Neuron (in vitro differentiated cells): ENCODE measurements around the gene UBE2J2.

Experiments used
- H2AFZ ChIP-seq: one replicate; pipeline ENCODE4 v1.6.1; 2013; ENCODE audit warnings: low read depth, mild to moderate bottlenecking, inconsistent platforms, low read length, moderate library complexity
- H3K27me3 ChIP-seq: one replicate; pipeline ENCODE4 v1.6.1; 2013; ENCODE audit warnings: low read length; ENCODE audit not compliant: insufficient read depth
- H3K36me3 ChIP-seq: one replicate; pipeline ENCODE4 v1.6.1; 2013; ENCODE audit warnings: low read length; ENCODE audit not compliant: insufficient read depth
- H3K4me1 ChIP-seq: one replicate; pipeline ENCODE4 v1.6.1; 2013; ENCODE audit warnings: low read length; ENCODE audit not compliant: insufficient read depth
- H3K4me3 ChIP-seq: 2 replicates; pipeline ENCODE4 v1.5.1; 2013; ENCODE audit warnings: mild to moderate bottlenecking, low read length, moderate library complexity
- H3K9me3 ChIP-seq: one replicate; pipeline ENCODE4 v1.6.1; 2013; ENCODE audit warnings: low read length

The UBE2J2 gene

DNA sequence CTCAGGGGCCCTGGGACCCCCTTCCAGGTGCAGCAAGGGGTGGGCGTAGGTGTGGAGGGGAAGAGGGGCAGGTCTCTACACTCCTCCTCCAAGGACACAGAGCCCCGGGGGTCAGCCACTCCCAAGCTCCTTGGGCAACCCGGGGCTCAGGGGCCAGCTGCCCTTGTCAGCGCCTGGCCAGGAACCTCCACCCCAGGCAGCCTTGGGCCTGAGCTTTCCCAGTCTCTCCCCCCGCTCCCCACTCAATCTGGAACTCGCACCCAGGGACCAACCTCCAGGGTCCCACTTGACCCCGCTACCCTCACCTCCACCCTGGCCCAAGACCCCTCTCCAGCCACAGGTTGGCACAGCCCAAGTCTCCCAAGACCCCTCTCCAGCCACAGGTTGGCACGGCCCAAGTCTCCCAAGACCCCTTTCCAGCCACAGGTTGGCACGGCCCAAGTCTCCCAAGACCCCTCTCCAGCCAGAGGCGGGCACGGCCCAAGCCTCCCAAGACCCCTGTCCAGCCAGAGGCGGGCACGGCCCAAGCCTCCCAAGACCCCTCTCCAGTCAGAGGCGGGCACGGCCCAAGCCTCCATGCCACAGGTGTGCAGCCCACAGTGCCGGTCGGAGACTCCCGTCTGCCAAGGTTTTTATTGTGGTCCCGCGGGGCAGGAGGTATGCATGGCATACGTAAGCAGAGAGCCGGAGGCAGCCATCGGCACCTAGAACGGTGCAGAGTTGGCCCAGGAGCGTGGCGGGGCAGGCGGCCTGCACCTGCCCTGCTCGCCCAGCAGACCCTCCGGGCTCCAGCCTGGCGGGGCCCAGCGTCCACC lies 62.7 kb downstream of the UBE2J2 start:
- Histone ChIP-seq H2AFZ (no peak overlapping the region), H3K4me3 (no peak overlapping the region), H3K27me3 (peaks cover 6% of the 10 kb centered on the region), H3K9me3 (no peaks in the 10 kb centered on the region), H3K36me3 (peaks cover under 1% of the 10 kb centered on the region), H3K4me1 (no peaks in the 10 kb centered on the region)

DNA sequence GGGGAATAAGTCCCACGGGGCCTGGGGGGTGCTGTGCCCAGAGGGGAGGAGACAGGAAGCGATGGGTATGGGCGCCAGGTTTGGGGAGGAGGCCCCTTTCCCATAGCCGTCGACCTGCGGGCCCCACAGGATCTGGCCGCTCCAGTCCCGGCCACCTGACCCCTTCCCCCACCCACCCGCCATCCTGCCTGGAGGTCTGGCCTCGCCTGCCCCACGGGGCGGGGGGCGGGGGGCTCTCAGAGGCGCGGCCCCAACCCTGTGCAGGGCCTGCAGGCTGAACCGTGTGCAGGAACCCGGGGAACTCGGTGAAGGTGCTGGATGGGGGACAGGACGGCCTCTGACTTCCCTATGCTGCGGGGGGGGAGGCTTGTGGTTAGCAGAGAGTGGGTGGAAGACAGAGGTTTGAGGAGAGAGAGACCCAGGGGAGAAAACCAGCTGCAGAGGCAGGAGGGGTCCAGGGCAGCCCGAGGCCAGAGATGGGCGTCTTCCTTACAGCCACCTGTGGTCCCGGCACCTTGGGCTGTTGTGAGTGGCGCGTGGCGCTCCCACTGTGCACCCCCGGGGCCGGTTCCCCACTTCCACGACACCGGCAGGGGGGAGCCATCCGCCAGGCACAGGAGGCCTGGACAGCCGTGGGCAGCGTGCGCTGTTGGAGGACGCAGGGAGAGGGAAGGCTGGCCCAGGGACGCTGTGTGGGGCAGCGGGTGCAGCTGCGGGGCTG lies 64.8 kb downstream of the UBE2J2 start:
- no peaks in the 10 kb centered on the region for H3K9me3 ChIP-seq
- H3K4me1 ChIP-seq, result no peaks in the 10 kb centered on the region
- no peak overlapping the region for H2AFZ ChIP-seq
- H3K4me3 ChIP-seq, result no peak overlapping the region
- no peaks in the 10 kb centered on the region for H3K36me3 ChIP-seq
- H3K27me3 ChIP-seq, result peaks cover 20% of the 10 kb centered on the region

DNA sequence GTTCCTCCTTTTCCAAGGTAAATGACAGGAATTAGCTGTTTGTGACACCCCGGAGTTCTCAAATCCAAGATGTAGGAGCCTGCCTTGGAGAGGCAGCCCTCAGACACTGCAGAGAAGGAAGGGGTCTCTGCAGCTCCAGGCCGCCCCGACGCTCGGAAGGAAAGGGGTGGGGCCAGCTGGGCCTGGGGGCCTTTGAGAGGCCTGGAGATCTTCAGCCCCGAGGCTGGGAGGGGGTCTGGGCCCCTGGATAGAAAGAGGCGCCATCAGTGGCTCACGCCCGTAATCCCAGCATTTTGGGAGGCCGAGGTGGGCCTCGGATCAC lies 66.1 kb downstream of the UBE2J2 start:
- Histone ChIP-seq H3K4me3 (no peak overlapping the region), H3K9me3 (no peaks in the 10 kb centered on the region), H2AFZ (no peak overlapping the region), H3K4me1 (no peaks in the 10 kb centered on the region), H3K36me3 (no peaks in the 10 kb centered on the region), H3K27me3 (peaks cover 25% of the 10 kb centered on the region)

DNA sequence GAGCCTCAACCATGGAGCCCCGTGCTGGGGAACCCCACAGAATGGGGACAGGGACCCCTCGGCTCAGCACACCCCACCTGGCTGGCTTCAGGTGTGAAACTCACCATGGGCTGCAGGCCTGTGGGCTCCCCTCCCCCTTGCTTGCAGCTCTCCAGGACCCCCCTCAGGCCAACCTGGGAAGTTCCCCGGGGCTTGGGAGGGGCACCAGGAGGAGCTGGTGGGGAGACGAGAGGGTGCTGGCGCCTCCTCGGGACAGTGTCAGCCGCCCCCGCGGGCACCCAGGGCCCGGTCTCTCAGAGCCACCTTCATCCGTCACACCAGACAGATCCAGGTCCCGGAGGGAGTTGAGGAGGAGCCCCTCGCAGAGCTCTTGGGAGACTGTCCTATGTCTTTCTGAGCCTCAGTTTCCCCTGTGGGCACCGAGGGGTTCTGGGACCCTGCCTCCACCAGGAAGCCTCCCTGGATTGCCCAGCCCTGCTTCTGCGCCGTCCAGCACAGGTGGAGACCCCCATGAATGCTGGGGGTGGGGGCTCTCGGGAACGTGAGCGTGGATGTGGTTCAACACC lies 66.6 kb downstream of the UBE2J2 start:
- Histone ChIP-seq H3K4me3 (no peak overlapping the region), H3K27me3 (peaks cover 25% of the 10 kb centered on the region), H3K9me3 (no peaks in the 10 kb centered on the region), H3K4me1 (no peaks in the 10 kb centered on the region), H2AFZ (no peak overlapping the region), H3K36me3 (no peaks in the 10 kb centered on the region)

DNA sequence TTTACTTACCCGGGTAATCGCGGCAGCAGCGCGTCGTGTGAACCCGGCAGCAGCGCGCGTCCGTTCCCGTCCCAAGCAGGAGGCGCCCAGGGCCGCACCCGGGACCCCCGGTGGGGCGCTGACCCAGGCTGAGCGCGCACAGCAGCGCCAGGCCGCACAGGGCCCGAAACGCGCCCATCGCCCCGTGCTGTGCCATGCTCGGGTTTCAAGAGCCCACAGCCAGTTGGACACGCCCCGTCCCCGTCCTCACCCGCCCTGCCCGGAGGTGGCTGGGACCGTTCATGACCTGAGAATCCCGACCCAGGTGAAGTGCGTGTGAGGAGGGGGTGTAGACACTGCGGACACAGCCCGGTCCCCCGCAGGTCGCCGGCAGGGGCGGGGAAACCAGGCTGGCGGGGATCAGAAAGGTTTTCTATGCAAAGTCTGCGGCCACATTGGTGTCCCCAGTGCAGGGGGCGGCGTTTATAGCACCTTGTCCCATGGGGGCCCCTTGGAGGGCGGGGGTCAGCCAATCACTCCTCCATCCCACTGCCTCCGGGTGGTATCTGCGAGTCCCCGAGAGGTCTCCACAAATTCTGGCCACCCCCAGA lies 67.2 kb downstream of the UBE2J2 start, which contains the start of gene TNFRSF18:
TSS of gene TNFRSF18 (minus strand) at position 217 of the 590 bp plus-strand sequence. CDS start at position 196, 21 bp downstream.
- H3K9me3 ChIP-seq, result no peaks in the 10 kb centered on the region
- H3K4me1 ChIP-seq, result no peaks in the 10 kb centered on the region
- H3K27me3 ChIP-seq, result peaks cover 25% of the 10 kb centered on the region
- H2AFZ ChIP-seq, result no peak within 1 kb of the TSS
- no peak within 1 kb of the TSS for H3K4me3 ChIP-seq
- no peaks in the 10 kb centered on the region for H3K36me3 ChIP-seq

DNA sequence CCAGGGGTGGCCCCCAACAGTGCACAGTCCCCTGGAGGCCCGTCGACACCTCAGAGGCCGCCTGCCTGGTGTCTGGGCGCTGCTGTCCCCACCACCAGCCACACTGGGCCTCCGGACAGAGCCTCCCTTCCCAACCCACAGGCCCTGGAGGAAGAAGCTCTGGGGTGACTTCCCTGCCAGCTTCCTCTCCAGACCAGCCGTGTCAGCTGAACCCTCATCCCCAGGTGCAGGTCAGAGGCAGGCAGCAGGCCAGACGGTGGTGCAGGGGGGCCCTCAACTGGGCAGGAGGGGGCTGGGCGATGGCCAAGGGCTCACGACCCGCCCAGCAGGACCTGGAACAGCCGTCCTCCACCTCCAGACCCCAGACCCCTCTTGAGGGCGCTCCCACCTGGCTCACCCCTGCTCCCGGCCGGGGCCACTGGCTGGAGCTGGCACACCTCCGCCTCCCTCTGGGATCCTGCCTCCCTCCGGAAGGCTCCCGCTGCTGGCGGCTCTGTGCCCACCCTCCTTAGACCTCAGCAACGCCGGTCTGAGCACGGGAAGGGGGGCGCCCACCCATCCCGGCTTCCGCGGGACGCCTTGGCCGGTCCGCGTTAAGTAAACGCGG lies 67.8 kb downstream of the UBE2J2 start:
- Histone ChIP-seq H3K4me3 (no peak overlapping the region), H2AFZ (no peak overlapping the region), H3K9me3 (no peaks in the 10 kb centered on the region), H3K27me3 (peaks cover 25% of the 10 kb centered on the region), H3K36me3 (no peaks in the 10 kb centered on the region), H3K4me1 (peaks cover 2% of the 10 kb centered on the region)

DNA sequence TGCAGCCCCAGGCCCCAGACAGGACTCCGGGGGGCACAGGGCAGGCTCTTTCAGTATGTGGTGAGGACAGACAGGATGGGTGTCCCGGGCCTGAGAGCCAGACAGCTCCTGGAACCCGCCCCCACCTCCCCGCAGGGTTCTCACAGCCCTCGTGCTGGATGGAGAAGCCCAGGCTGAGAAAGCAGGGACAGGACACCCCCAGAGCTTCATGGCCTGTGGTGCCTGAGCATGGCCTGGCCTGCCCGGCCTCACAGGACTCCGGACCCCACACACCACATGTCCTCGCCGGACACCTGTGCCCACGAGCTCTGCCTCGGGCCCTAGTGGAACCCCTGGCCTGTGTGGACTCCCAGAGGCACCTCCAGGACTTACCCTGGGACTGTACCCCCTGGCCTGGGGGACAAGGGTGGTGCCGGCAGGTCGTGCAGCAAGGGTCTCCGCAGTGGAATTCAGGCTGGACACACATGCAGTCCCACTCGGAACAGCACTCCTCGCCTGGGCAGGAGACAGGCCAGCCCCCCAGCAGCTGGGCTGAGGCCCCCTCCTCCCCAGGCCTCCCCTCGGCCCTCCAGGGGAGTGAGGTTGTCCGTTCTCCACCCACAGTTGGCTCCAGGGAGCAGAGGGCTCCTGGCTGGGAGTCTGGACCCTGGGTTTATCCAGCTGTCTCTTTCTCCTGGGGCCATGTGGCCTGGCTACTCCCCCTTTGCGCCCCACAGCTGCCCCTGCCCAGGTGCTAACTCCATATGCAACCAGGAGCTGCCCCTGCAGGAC lies 68.5 kb downstream of the UBE2J2 start:
- H3K4me1 ChIP-seq, result peaks cover 4% of the 10 kb centered on the region
- no peaks in the 10 kb centered on the region for H3K9me3 ChIP-seq
- peaks cover 29% of the 10 kb centered on the region for H3K27me3 ChIP-seq
- H3K4me3 ChIP-seq, result no peak overlapping the region
- H2AFZ ChIP-seq, result no peak overlapping the region
- H3K36me3 ChIP-seq, result no peaks in the 10 kb centered on the region

DNA sequence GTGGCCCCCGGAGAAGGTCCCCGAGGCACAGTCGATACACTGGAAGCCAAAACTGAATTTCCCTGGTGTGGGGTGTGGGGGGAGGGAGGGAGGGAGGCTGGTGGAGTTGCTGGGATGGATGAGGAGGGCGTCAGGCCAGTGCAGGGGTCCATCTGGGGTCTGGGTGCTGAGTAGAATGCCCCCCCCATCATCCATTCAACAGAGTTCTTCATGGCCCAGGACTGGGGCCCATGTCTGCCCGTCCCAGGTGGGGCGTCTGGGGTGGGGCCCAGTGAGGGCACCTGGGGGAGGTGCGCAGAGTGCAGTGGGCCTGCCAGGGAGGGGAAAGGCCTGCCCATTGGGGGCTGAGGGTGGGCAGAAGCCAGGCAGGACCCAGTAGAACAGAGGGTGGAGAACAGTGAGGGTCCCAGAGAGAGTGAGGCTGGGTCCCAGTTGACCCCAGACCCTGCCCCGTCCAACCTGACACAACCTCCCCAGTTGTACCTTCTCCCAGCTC lies 69.2 kb downstream of the UBE2J2 start:
- H3K4me1 ChIP-seq, result peaks cover 4% of the 10 kb centered on the region
- no peak overlapping the region for H3K4me3 ChIP-seq
- no peak overlapping the region for H2AFZ ChIP-seq
- no peaks in the 10 kb centered on the region for H3K36me3 ChIP-seq
- H3K9me3 ChIP-seq, result no peaks in the 10 kb centered on the region
- H3K27me3 ChIP-seq, result peaks cover 35% of the 10 kb centered on the region
